Stimulated activated CD4-positive, alpha-beta T cell treated with anti-CD3 and anti-CD28 coated beads, Interleukin-4, amount 100 ng/mL, for 4 hours (primary cell): ENCODE measurements around the gene HECTD3.
A peak's percentile ranks its signal among the peaks of the same experiment; 100 is the strongest.
"Not testable (repeated sequence)": the region's sequence is repeated elsewhere in the genome, so short reads cannot be mapped to it uniquely, and the experiment has no call there.

ENCODE experiments used
- DNase-seq, 2 experiments: peaks; one replicate each; pipeline ENCODE4 v3.0.0-alpha.2; 2020

The HECTD3 gene

DNA sequence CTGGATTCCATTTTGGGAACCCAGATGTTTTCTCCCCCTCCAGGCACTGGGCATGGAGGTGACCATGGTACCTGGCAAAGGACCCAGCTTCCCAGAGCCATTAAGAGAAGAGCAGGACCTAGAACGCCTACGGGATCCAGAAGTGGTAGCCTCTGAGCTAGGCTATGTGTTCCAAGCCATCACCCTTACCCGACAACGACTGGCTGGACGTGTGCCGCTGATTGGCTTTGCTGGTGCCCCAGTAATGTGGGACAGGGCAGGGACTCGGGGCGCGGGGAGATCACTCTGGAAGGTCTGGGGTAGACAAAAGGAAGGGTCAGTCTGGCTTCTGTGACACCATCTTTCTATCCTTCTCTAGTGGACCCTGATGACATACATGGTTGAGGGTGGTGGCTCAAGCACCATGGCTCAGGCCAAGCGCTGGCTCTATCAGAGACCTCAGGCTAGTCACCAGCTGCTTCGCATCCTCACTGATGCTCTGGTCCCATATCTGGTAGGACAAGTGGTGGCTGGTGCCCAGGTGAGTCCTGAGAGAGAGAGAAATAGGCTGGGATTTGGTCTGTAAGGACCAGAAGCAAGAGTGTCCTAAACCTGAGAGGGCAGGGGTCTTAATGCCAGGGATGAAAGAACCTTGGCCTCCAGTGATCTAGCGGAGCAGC lies 2.6 kb upstream of the HECTD3 start:
- DNase-seq = no peak

DNA sequence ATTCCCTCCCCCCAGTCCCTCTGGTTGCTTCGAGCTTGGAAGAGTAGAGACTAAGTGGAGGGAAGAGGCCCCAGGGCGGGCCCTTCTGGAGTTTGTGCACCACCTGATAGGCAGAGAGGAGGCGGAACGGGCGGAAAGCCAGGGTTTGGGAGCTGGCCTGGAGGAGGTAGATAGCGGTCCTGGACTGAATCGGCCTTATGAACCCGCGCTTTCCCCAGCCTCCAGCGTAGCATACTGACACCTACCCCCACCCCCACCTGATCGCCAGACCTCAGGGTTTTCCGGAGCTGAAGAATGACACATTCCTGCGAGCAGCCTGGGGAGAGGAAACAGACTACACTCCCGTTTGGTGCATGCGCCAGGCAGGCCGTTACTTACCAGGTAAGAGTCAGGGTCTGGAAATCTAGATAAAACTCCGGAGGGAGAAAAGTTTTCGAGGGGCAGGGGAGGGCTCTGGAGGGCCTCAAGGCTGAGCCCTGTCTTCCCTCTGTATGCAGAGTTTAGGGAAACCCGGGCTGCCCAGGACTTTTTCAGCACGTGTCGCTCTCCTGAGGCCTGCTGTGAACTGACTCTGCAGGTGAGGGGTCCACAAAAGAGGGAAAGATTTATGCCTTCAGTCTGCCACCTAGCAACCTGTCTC lies 1.6 kb upstream of the HECTD3 start:
- peak; percentile 43 to 49 for DNase-seq

DNA sequence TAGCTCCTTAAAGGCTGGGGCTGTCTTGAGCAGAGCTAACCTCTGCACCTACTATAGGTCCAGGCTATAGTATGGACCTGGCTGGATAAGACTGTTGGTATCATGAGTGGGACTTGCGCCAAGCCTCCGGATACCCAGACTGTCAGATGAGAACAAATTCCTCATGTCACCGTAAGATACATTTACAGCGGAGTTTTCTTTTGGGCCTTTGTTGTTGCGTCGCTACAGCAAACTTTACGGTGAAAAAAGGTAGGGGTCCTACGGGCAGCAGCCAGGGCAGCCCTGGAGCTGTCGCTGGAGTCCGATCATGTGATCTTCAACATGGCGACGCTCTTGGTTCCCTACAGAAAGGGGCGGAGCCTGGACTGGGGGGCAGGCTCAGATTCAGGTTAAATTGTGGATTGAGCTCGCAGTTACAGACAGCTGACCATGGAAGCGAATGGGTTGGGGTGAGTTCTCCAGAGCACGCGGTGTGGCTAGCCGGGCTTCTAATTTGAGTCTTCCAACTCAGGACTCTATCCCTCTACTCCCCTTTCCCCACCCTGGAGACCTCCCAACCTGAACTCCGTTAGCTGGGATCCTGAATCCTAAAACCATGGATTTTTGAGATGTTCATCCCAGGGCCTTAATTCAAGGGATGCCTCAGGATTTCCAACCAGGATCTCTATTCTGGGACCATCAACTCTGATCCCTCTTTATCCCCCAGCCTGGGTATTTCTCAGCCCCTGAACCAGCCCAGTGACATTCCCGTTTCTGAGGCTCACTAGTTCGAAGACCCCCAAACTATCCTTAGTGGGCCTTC lies 914 bp upstream of the HECTD3 start, which contains the start of gene UROD:
UROD (plus strand) TSS at position 418 of the 802 bp plus-strand sequence; CDS start at position 430, 12 bp downstream.
- DNase-seq = peak; percentile 84 to 88

DNA sequence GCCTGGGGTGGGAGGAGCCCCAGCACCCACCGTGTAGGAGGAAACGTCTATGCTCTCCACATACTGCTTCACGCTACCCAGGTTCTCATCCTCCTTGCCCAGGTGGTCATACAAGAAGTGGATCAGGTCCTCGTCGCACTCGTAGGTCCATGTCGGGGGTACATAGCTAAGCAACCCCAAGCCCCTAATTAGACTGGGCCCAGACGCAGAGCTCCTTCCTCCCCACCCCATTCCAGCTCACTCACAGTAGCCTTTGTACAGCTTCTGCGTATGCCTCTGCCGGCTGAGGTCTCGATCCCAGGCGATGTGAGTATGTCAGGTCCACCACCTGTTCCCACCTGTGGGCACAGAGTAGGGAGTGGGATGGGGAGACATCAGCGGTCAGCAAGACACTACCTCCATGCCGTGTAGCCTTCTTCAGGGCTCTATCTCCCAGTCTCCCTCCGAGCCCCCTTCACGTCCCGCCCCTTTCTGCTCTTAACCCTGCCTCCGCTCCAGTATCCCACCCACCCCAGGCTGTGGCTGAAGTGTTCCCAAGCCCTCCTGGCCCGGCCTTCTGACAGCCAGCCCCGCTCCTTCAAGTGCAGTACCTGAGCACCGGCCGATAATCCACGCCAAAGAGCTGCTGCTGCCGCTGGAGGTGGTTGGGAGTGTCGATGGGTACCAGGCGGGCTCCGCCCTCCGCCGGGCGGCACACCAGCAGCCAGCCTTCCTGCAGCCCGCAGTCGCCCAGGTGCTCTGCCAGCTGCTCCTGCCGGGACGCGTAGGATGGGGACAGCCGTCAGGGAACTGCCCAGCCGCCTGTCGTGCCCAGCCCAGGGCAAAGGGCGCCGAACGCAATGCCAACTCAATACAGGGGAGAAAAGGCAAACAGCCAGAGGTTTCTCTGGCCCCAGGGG lies 919 bp downstream of the HECTD3 start:
- DNase-seq = peak; percentile 29 to 35

DNA sequence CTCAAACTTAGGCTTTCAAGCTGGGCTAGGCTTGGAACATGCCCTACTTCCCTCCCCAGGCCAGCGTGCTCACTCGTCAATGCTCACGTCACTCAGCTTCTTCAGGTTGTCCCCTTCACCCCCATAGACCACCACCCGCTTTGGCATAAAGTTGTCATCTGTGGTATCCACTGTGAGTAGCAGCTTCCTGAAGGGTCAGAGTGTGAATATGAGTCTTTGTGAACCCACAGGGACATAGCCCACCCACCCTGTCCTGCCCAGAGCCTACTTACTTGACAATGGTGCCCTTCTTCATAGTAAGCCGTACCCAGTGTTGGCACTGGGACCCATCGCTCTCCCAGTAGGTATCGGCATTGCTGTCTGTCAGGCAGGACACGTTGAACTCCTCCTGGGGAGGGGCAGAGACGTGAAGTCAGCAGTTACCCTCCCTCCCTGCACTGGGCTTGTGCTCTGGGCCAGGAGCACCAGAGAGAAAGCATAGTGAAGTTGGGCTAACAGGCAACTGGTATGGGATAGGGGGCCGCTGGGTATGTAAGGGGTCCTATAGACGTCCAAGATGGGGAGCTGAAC lies 1.7 kb downstream of the HECTD3 start:
- no peak for DNase-seq

DNA sequence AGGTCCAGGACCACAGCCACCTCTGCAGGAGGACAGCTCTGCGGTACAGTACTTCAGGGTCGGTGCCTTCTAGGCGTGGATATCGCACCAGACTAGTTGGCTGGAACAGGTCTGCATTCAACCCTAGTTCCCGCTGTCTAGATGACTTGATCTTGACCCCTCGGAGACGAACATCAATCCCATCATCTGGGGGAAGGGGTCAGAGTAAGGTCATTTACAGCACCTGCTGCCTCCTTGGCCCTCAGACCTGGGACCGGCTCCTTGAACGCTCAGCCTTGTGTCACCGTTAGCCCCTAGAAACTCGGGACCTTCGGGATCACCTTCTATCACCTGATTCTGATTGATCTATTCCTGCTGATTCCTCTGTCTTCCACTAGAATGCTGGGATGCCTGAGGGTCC lies 2.6 kb downstream of the HECTD3 start:
- no peak for DNase-seq

DNA sequence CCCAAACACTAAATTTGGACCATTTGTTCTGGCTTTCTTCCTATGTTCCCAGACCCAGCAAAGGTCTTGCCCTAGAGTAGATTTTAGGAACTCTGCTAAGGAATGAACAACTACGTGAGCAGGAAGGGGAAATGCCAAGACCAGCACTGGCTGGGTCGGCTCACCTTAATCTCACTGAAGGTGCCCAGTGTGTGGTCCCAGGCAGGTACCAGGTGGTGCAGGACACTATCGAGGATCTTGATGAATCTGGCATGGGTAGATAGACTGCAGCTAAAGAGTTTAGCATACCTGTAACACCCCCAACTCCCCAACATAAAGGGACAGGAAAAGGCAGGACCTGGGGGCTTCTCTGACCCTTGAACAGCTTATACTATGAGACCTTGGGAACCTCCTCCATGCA lies 3.0 kb downstream of the HECTD3 start:
- DNase-seq = no peak

DNA sequence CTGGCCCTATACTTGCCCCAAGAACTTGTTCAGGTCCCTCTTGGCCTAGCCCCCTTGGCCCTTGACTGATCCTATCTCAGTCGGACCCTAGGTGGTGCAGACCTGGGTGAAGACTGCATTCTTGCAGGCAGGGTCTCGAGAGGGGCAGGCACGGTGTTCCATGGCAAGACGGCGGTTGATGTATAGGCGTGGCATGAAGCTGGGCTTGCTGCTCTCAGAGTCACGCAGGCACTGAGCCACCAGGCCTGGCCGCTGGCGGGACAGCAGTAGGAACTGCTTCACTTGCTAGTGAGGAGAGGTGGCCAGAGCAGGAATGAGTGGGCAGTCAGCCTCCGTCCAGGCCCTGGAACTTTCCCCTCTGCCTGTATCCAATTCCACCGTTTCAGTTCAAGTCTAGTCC lies 3.8 kb downstream of the HECTD3 start:
- no peak for DNase-seq

DNA sequence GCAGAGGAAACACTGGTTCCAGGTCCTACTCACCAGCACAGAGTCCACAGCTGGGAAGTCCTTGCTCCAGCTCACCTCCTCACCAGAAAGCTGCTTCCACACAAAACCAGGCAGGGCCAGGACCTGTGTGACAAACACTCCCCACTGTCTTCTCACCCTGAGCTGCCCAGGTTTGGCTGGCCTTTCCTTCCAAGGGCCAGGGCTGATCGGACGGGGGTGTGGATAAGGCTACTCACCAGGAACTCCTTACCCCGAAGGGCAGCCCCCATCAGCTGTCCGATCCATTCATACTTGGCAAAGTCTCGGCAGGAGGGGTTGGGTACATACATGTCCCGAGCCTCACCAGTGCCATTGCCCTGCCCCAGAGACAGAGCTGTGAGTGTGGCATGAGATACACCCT lies 5.4 kb downstream of the HECTD3 start:
- no peak for DNase-seq

DNA sequence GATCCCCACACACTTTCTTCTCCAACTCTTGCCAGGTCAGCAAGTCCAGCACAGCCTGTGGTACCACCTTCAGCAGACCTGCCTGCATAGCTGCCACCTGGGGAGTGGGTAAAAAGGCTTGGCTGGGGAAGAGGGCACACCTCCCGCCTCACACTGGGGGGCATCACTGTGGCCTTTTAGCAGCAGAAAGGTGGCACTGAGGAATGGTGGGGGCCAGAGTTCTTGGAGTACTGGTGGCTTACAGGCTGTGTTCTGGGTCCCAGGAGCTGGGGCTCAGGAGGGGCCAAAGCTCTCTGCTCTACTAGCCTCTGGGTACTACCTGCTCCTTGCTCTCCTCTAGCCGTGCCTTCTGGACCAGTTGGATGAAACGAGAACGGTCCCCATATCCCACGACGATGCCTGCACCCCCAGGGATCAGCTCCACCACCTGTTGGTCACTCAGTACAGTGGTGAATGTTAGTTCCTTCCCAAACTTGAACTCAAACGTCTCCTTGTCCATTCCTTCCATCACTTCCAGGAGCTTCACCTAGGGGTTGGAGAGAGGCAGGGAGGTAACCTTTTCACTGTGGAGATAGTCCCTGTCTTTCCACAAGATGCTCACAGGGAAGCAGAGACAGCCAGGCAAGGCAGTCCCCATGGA lies 6.7 kb downstream of the HECTD3 start:
- DNase-seq = no peak

DNA sequence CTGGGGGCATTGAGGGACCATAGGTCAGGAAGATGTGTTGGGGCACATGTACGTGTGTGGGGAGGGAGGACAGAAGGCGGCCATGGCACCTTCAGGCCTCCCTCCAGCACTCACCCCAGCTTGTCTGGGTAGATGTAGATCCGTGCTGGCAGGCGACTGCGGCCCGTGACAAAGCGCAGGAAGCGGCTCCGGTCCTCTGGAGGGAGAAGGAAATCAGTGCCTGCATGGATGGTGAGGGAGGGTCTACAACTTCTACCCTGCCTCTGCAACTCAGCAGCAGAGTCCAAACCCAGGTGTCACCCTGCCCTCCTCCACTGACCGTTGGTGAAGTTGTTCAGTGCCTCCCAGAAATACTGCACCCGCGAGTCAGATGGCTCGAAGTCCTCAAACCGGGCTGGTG lies 7.4 kb downstream of the HECTD3 start:
- no peak for DNase-seq

DNA sequence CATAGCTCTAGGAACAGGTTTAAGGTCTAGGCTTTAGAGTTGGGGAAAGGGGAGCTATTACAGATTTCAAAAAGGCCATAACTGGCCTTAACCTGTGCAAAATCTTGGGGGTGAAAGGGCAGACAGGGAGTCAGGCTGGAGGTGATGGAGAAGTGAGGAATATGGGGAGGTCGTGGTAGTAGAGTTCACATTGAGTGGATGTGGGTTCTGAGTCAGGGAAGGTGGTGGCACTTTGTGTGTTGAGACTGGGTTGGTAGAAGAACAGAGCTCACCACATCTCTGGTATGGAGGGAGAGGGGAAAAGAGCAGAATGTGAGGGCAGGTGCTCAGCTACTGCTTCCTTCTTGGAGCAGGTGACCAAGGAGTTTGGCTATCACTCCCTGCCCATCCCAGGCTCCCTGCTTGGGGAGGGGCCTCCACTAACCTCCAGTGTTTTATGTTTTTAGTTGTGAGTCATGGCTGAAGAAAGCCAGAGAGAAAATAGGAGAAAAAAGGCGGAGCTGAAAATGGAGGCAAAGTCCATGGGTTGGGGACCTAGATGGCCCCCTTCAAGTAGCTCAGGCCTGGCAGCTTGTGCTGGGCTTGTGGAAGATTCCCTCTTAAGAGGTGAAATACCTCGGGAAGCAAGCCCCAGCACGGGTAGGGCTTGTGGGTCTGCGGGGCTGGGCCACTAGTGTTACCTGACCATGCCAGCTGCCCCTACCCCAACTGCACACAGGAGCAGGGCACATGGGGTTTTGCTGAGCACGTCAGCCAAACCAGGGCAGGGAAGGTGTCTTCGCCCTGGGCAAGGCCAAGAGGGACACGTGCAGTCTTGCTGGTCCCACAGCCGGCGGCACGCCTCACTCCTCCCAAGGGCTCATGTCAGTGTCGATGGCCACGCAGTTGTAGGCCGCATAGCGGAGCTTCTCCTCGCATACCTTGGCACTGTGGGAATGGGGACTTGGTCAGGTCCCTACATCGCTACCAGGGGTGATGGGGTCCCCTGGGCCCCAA lies 8.2 kb downstream of the HECTD3 start:
- DNase-seq = no peak

DNA sequence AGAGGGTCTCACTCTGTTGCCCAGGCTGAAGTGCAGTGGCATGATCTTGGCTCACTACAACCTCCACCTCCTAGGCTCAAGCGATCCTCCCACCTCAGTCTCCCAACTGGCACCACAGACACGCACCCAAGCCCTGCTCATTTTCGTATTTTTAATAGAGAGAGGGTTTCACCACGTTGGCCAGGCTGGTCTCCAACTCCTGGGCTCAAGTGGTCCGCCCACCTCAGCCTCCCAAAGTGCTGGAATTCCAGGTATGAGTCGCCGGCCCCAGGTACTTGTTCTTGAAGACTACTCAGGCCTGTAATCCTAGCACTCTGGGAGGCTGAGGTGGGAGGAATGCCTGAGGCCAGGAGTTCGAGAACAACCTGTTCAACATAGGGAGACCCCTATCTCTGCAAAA lies 9.5 kb downstream of the HECTD3 start:
- DNase-seq = not testable (repeated sequence)

DNA sequence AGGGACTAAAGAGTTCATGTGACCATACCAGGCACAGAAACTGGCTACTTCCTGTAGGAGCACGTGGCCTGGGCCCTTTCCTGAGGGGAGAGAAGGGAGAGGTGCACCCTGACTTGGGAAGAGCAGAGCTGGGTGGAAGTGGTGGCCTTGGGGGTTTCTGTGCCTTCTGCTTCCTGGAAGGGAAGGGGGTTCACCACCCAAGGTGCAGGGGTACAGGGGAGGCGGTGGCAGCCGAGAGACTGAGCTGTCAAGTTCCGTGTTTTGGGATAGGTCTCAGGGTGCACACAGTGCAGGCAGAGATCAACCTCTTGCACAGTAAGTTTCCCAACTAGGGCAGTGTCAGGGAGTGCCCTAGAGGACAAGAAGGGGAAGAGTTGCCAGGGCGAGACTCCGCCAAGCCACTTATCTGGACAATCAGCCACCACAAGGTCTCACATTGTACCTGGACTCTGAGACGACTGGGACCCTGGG lies 10.1 kb downstream of the HECTD3 start:
- DNase-seq = no peak

DNA sequence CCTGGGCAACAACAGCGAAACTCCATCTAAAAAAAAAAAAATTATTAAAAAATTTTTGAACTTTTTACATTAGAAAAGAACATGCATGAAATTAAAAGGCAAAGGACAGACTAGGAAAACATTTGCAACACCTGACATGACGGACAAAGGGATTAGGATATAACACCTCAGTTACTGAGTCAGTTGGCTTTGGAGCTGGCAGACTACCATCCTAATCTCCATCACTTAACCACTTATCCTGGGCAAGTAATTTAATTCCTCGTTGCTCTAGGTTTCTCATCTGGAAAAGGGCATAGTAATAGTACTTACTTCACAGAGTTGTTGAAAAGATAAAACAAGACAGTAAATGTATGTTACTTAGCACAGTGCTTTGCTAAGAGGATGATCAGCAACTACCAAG lies 11.9 kb downstream of the HECTD3 start:
- no peak for DNase-seq

DNA sequence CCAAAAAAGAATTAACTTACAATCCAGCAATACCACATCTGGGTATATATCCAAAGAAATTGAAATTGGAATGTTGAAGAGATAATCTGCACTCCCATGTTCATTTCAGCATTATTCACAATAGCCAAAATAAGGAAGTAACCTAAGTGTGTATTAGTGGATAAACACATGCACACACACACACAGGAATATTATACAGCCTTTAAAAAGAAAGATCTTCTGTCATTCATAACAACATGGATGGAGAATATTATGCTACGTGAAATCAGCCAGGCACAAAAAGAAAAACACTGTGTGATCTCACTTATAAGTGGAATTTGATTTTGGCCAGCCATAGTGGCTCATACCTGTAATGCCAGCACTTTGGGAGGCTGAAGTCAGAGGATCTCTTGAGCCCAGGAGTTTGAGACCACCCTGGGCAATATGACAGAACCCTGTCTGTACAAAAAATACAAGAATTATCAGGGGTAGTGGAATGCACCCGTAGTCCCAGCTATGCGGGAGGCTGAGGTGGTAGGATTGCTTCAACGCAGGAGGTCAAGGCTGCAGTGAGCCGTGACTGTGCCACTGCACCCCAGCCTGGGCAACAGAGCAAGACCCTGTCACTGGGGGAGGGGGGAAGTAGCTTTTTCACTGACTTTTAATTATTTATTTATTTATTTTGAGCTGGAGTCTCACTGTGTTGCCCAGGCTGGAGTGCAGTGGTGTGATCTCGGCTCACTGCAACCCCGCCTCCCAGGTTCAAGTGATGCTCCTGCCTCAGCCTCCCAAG lies 15.5 kb downstream of the HECTD3 start:
- DNase-seq = no peak

DNA sequence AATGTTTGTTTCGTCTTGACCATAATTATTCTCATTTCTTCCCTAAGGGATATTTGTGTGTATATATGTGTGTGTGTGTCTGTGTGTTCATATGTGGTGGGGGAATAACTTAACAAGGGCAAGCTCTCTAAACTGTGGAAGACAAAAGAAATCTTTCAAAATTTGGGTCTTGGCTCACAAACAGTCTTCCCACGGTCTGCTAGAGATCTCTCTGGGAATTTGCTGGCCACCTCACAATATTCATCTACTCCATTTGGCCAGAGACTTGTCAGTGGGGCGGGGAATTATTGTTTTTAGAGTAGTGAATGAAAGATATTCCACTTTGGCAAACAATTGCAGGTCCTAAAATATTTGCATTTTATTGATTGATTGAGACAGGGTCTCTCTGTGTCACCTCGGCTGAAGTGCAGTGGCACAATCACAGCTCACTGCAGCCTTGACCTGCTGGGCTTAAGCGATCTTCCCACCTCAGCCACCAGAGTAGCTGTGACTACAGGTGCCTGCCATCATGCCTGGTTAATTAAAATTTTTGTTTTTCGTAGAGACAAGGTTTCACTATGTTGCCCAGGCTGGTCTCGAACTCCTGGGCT lies 16.7 kb downstream of the HECTD3 start:
- DNase-seq = no peak

DNA sequence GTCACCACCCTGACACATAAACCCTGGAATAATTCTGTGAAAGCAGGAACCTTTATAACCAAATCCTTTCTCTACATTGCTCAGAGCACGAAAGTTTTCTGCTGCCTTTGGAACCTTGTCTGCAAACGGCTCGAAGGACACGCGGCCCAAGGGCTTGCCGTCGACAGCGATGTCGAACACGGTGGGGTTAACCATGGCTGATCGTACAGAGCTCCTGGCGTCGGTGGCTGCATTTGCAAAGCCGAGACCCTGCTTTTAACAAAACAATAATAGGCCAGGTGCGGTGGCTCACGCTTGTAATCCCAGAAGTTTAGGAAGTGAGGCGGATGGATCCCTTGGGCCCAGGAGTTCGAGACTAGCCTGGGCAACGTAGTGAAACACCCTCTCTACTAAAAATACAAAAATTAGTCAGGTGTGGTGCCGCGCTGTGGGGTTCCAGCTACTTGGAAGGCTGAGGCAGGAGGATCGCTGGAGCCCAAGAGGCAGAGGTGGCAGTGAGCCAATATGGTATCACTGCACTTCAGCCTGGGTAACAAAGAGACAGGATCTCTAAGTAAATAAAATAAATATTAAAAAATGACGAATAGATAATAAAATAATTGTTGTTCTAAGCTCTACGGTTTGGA lies 22.5 kb downstream of the HECTD3 start:
- no peak for DNase-seq
